Measurements from ENCODE around the gene SPATA4.
"Not testable (repeated sequence)": the region's sequence is repeated elsewhere in the genome, so short reads cannot be mapped to it uniquely, and the experiment has no call there.

SPATA4 gene

DNA sequence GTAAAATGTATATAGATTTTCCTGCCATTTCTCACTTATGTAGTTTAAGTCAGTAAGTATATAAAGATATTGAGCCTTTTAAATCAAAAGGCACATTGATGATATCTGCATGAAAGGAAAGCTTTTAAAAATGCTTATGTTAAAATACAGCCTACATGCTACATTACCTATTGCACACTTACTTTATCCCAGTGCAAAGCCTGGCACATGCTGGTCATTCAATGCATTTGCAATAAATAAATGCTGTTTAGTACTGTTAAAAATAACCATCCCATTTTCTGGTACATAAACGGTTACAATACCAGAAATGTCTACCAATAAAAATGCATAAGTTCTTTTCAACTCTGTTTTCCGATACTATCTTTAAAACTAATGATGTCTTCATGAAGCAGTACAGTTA, 22.1 kb upstream of the SPATA4 start:
- no peaks in the 10 kb centered on the region for H3K27me3 ChIP-seq (ENCODE audit: control insufficient read depth, insufficient read depth, low read length)

DNA sequence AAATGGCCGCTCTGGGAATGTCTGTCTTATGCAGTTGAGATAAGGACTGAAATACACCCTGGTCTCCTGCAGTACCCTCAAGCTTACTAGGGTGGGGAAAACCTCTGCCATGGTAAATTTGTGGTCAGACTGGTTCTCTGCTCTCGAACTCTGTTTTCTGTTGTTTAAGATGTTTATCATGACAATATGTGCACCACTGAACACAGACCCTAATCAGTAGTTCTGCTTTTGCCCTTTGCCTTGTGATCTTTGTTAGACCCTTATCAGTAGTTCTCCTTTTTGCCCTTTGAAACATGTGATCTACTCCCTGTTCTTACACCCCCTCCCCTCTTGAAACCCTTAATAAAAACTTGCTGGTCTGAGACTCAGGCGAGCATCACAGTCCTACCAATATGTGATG, 17.0 kb upstream of the SPATA4 start:
- H3K4me3 ChIP-seq (ENCODE audit: low read depth, low read length); H3K36me3 ChIP-seq (ENCODE audit: control insufficient read depth, insufficient read depth, low read length); H3K27me3 ChIP-seq (ENCODE audit: control insufficient read depth, insufficient read depth, low read length); H3K27ac ChIP-seq (ENCODE audit: low read depth, low read length); H3K9ac ChIP-seq (ENCODE audit: low read length); H3K4me1 ChIP-seq (ENCODE audit: control insufficient read depth, insufficient read depth, low read length); H3K9me3 ChIP-seq (ENCODE audit: control insufficient read depth, insufficient read depth, low read depth, low read length): not testable (repeated sequence)

More for the DNA sequence above, 22.1 kb upstream of the SPATA4 start:
- Histone ChIP-seq H3K27ac (ENCODE audit: low read depth, low read length) (no peak overlapping the region), H3K36me3 (ENCODE audit: control insufficient read depth, insufficient read depth, low read length) (no peaks in the 10 kb centered on the region), H3K9ac (ENCODE audit: low read length) (no peak overlapping the region), H3K4me1 (ENCODE audit: control insufficient read depth, insufficient read depth, low read length) (no peaks in the 10 kb centered on the region), H3K4me3 (ENCODE audit: low read depth, low read length) (no peak overlapping the region), H3K9me3 (ENCODE audit: control insufficient read depth, insufficient read depth, low read depth, low read length) (no peaks in the 10 kb centered on the region)

DNA sequence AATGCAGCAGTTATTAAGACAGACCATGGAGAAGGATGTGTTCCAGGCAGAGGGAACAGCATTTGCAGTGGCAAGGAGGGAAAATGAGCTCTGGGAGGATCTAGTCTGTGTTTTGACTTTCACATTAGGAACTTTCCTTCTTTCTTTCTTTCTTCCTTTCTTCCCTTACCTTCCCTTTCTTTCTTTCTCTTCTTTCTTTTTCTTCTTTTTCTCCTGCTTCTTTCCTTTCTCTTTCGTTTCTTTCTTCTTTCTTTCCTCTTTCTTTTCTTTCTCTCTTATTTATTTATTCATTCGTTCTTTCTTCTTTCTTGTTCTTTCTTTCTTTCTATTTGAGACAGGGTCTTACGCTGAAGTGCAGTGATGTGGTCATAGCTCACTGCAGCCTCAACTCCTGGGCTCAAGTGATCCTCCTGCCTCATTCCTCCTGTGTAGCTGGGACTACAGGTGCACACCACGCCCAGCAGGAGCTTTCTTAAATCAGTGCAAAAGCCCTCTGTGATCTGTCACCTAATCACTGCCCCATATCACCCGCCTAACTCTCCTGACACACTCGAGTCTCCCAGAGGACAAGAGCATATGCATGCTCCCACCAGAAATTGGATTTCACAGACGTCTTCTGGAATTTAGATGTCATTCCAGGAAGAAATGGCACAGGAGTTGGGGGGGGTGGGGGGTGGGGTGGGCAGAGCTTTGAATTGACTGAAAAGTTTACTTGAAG, 15.4 kb upstream of the SPATA4 start:
- Histone ChIP-seq H3K36me3 (ENCODE audit: control insufficient read depth, insufficient read depth, low read length) (no peaks in the 10 kb centered on the region), H3K27me3 (ENCODE audit: control insufficient read depth, insufficient read depth, low read length) (no peaks in the 10 kb centered on the region; the same call in 1 of the 2 replicates), H3K4me1 (ENCODE audit: control insufficient read depth, insufficient read depth, low read length) (0 out of 2 replicates have a peak, but pooled peaks cover 3% of the 10 kb centered on the region), H3K9ac (ENCODE audit: low read length) (no peak overlapping the region), H3K9me3 (ENCODE audit: control insufficient read depth, insufficient read depth, low read depth, low read length) (0 out of 2 replicates have a peak, but pooled peaks cover 3% of the 10 kb centered on the region), H3K27ac (ENCODE audit: low read depth, low read length) (no peak overlapping the region), H3K4me3 (ENCODE audit: low read depth, low read length) (no peak overlapping the region)

DNA sequence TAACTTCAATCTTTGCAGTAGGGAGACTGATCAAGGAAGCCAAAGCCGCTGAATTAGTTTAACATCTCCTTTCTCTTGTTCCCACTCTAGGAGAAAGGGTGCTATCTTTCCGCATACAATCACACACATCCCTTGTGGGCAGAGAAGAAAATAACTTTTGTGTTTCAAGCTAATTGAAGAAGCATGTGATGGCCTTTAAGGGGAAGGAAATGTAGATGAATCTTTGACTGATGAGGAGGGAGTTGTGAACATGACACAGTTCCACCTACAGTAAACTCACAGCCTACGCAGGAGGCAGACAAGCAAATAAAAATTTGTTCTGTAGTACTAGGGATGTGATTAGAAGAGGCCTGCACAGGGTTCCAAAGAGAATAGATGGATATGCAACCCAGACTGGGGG, 14.7 kb upstream of the SPATA4 start:
- no peak overlapping the region for H3K27ac ChIP-seq (ENCODE audit: low read depth, low read length)
- peaks cover 9% of the 10 kb centered on the region; the same call in 1 of the 2 replicates for H3K4me1 ChIP-seq (ENCODE audit: control insufficient read depth, insufficient read depth, low read length)
- H3K9me3 ChIP-seq (ENCODE audit: control insufficient read depth, insufficient read depth, low read depth, low read length): 0 out of 2 replicates have a peak, but pooled peaks cover 3% of the 10 kb centered on the region
- H3K9ac ChIP-seq (ENCODE audit: low read length): no peak overlapping the region
- H3K36me3 ChIP-seq (ENCODE audit: control insufficient read depth, insufficient read depth, low read length): no peaks in the 10 kb centered on the region
- H3K4me3 ChIP-seq (ENCODE audit: low read depth, low read length): no peak overlapping the region
- no peaks in the 10 kb centered on the region; the same call in 1 of the 2 replicates for H3K27me3 ChIP-seq (ENCODE audit: control insufficient read depth, insufficient read depth, low read length)

DNA sequence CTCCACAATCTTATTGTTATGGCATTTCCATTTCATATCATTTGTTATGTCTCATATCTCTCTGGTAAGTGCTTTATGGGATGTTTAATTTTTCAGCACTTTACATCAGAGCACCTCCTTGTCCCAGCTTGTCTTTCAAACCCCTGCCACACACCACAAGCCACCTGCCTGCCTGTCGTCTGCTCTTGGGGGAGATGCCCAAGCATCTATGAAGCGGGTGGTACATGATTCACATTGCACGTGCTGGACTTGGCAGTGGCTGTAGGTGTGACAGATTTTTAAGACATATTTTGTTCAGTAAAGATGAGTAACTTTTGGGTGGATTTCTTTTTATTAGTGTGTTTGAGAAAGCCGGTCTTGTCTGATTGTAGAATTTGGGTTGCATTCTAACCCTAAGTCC, 14.2 kb upstream of the SPATA4 start:
- no peaks in the 10 kb centered on the region; the same call in 1 of the 2 replicates for H3K27me3 ChIP-seq (ENCODE audit: control insufficient read depth, insufficient read depth, low read length)
- H3K27ac ChIP-seq (ENCODE audit: low read depth, low read length): no peak overlapping the region
- H3K9ac ChIP-seq (ENCODE audit: low read length): no peak overlapping the region

DNA sequence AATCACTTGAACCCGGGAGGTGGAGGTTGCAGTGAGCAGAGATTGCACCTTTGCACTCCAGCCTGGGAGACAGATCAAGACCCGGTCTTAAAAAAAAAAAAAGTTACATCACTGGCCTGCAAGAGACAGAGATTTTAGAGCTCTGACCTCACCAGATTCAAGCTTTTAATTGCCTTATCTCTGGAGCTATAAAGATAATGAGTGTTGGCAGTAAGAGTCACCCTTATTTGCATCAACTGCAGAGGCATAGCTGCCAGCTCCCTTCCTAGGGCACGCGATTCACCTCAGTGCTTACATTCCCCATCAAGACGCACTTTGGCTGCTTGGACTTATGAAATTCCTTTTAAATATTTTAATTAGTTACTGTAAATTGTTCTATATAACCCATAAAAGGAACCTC, 12.5 kb upstream of the SPATA4 start:
- no peaks in the 10 kb centered on the region for H3K36me3 ChIP-seq (ENCODE audit: control insufficient read depth, insufficient read depth, low read length)
- no peak overlapping the region for H3K9ac ChIP-seq (ENCODE audit: low read length)
- H3K4me1 ChIP-seq (ENCODE audit: control insufficient read depth, insufficient read depth, low read length): peaks cover 13% of the 10 kb centered on the region; the same call in 1 of the 2 replicates

More for the DNA sequence above, 14.2 kb upstream of the SPATA4 start:
- no peak overlapping the region for H3K4me3 ChIP-seq (ENCODE audit: low read depth, low read length)
- 0 out of 2 replicates have a peak, but pooled peaks cover 3% of the 10 kb centered on the region for H3K9me3 ChIP-seq (ENCODE audit: control insufficient read depth, insufficient read depth, low read depth, low read length)
- no peaks in the 10 kb centered on the region for H3K36me3 ChIP-seq (ENCODE audit: control insufficient read depth, insufficient read depth, low read length)
- peaks cover 13% of the 10 kb centered on the region; the same call in 1 of the 2 replicates for H3K4me1 ChIP-seq (ENCODE audit: control insufficient read depth, insufficient read depth, low read length)

DNA sequence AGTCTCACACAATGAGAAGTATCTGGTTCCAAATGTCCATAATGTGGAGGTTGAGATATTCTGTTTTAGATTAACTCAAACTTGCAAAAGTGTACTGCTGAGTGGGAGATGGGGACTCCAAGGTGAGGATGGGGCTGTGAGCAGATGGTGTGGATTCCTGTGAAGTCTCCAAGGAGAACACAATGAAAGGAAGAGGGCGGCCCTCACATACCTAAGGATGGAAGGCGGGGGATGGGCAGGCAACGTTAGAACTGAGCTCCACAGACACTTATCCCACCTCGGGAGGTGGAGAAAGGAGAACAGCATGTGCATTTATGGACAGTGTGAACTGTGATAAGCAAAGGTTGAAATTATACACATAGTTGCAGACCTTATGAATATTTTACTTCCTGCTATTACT, 9.9 kb upstream of the SPATA4 start:
- no peak overlapping the region for H3K27ac ChIP-seq (ENCODE audit: low read depth, low read length)
- H3K9me3 ChIP-seq (ENCODE audit: control insufficient read depth, insufficient read depth, low read depth, low read length): peaks cover 3% of the 10 kb centered on the region; the same call in 1 of the 2 replicates
- H3K27me3 ChIP-seq (ENCODE audit: control insufficient read depth, insufficient read depth, low read length): no peaks in the 10 kb centered on the region; the same call in 1 of the 2 replicates
- no peak overlapping the region for H3K9ac ChIP-seq (ENCODE audit: low read length)
- H3K4me1 ChIP-seq (ENCODE audit: control insufficient read depth, insufficient read depth, low read length): peaks cover 13% of the 10 kb centered on the region; the same call in 1 of the 2 replicates
- H3K4me3 ChIP-seq (ENCODE audit: low read depth, low read length): no peak overlapping the region
- no peaks in the 10 kb centered on the region for H3K36me3 ChIP-seq (ENCODE audit: control insufficient read depth, insufficient read depth, low read length)

More for the DNA sequence above, 12.5 kb upstream of the SPATA4 start:
- H3K4me3 ChIP-seq (ENCODE audit: low read depth, low read length): no peak overlapping the region
- no peaks in the 10 kb centered on the region; the same call in 1 of the 2 replicates for H3K27me3 ChIP-seq (ENCODE audit: control insufficient read depth, insufficient read depth, low read length)
- peaks cover 3% of the 10 kb centered on the region; the same call in 1 of the 2 replicates for H3K9me3 ChIP-seq (ENCODE audit: control insufficient read depth, insufficient read depth, low read depth, low read length)
- no peak overlapping the region for H3K27ac ChIP-seq (ENCODE audit: low read depth, low read length)

DNA sequence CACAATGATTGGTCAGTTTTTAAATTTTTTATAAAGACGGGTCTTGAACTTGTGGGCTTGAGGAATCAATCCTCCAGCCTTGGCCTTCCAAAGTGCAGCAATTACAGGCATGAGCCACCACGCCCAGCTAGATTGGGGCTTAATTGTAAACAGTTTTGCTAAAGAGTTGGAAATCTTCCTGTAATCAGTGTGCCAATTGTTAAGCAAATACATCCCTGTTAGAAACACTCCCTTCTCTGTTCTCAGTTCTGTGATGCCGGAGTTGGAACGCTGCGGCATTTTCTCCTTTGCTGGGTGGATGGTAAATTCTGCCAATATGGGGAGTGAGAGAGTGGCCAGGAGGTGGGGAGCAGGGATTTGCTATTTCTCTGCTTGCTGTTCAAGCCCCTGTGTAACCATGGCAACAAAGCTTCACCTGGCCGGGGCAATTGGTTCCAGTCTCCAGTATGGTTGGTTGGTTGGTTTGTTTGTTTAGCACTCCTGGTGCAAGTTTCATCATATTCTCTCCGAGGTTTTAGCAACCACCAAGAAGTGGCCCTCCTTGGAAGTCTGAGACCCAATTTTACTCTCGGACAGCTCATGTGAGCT, 3.0 kb upstream of the SPATA4 start:
- H3K9ac ChIP-seq (ENCODE audit: low read length): no peak overlapping the region
- no peaks in the 10 kb centered on the region; the same call in 1 of the 2 replicates for H3K4me1 ChIP-seq (ENCODE audit: control insufficient read depth, insufficient read depth, low read length)
- H3K27me3 ChIP-seq (ENCODE audit: control insufficient read depth, insufficient read depth, low read length): no peaks in the 10 kb centered on the region
- peaks cover 4% of the 10 kb centered on the region; the same call in 1 of the 2 replicates for H3K9me3 ChIP-seq (ENCODE audit: control insufficient read depth, insufficient read depth, low read depth, low read length)
- H3K27ac ChIP-seq (ENCODE audit: low read depth, low read length): no peak overlapping the region
- H3K4me3 ChIP-seq (ENCODE audit: low read depth, low read length): no peak overlapping the region
- no peaks in the 10 kb centered on the region for H3K36me3 ChIP-seq (ENCODE audit: control insufficient read depth, insufficient read depth, low read length)

DNA sequence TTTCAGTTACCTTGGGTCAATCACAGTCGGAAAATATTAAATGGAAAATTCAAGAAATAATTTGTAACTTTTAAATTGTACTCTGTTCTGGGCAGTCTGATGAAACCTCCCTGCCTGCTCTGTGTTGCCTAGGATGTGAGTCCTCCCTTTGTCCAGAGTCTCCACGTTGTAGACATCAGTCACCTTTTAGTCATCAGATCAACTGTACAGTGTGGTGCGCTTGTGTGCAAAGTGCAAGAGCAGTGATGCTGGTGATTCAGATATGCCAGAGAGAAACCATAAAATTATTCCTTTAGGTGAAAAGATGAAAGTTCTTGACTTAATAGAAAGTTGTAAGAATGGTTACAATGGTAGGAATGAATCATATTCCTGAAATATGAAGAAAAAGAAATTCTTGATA, 1.4 kb downstream of the SPATA4 start:
- Histone ChIP-seq H3K4me1 (ENCODE audit: control insufficient read depth, insufficient read depth, low read length) (peaks cover 5% of the 10 kb centered on the region), H3K9me3 (ENCODE audit: control insufficient read depth, insufficient read depth, low read depth, low read length) (no peaks in the 10 kb centered on the region), H3K27me3 (ENCODE audit: control insufficient read depth, insufficient read depth, low read length) (no peaks in the 10 kb centered on the region), H3K36me3 (ENCODE audit: control insufficient read depth, insufficient read depth, low read length) (no peaks in the 10 kb centered on the region), H3K27ac (ENCODE audit: low read depth, low read length) (no peak overlapping the region), H3K9ac (ENCODE audit: low read length) (no peak overlapping the region), H3K4me3 (ENCODE audit: low read depth, low read length) (no peak overlapping the region)

DNA sequence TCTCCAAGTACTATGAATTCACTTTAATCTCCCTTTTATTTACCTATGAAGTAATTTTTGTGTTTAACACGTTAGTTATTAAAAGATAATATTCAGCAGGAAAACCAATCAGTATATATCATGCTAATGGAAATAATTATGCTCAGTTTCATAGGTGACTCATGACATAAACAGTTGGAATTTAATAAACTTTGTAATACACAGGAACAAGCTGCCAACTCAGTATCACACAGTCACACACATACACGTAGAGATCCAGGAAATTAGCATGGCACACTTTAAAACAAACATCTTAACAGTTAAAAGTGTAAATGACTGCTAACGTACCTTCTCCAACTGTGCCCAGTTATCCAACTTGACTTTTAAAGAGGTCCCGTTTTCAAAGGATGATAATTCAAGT, 2.3 kb downstream of the SPATA4 start:
- no peak overlapping the region for H3K9ac ChIP-seq (ENCODE audit: low read length)
- H3K4me3 ChIP-seq (ENCODE audit: low read depth, low read length): no peak overlapping the region
- no peaks in the 10 kb centered on the region for H3K36me3 ChIP-seq (ENCODE audit: control insufficient read depth, insufficient read depth, low read length)
- H3K4me1 ChIP-seq (ENCODE audit: control insufficient read depth, insufficient read depth, low read length): peaks cover 5% of the 10 kb centered on the region
- H3K27ac ChIP-seq (ENCODE audit: low read depth, low read length): no peak overlapping the region
- no peaks in the 10 kb centered on the region for H3K9me3 ChIP-seq (ENCODE audit: control insufficient read depth, insufficient read depth, low read depth, low read length)
- H3K27me3 ChIP-seq (ENCODE audit: control insufficient read depth, insufficient read depth, low read length): no peaks in the 10 kb centered on the region

DNA sequence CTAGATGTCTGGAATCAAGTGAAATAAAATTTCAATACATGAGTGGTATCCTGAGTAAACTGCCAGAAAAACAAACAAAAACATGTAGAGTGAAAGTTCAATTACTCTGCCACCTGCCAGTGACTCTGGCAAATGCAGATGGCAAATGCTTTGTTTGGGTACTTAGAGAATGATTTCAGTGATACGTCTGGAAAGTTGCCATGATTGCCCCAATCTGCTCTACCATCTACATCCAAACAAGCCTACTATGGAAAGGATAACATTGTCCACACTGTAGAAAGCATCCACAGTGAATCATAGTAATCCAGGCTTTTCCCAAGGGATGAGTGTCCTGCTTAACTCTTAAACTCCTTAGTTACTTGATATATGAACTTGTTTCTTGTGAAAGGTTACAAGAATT, 3.4 kb downstream of the SPATA4 start:
- peaks cover 15% of the 10 kb centered on the region for H3K4me1 ChIP-seq (ENCODE audit: control insufficient read depth, insufficient read depth, low read length)
- H3K4me3 ChIP-seq (ENCODE audit: low read depth, low read length): no peak overlapping the region
- H3K27me3 ChIP-seq (ENCODE audit: control insufficient read depth, insufficient read depth, low read length): no peaks in the 10 kb centered on the region
- no peaks in the 10 kb centered on the region for H3K36me3 ChIP-seq (ENCODE audit: control insufficient read depth, insufficient read depth, low read length)
- no peak overlapping the region for H3K9ac ChIP-seq (ENCODE audit: low read length)
- H3K27ac ChIP-seq (ENCODE audit: low read depth, low read length): no peak overlapping the region
- H3K9me3 ChIP-seq (ENCODE audit: control insufficient read depth, insufficient read depth, low read depth, low read length): no peaks in the 10 kb centered on the region

Measured in HUES6 (cell line).